A549 (cell line): ENCODE measurements around the gene BCAS1.

Experiments used
- CTCF ChIP-seq: fragments of >200 bp; sonication (Bioruptor Twin); formaldehyde crosslinking; IDR thresholded peaks from 3 replicates; pipeline ENCODE4 v1.5.1; 2016
- HMGXB4 ChIP-seq: fragments of 250-450 bp; sonication (Bioruptor Pico); IDR thresholded peaks from 2 replicates; pipeline ENCODE4 v1.5.0; 2021; ENCODE audit warnings: mild to moderate bottlenecking, moderate library complexity, borderline replicate concordance
- JUN ChIP-seq, 2 experiments: fragments of >200 bp; sonication (Bioruptor Twin); formaldehyde crosslinking; IDR thresholded peaks; 2 replicates in 1 of 2; 3 replicates in 1 of 2; pipeline ENCODE4 v1.6.1; 2016 to 2017
- MAFK ChIP-seq: fragments of 450-650 bp; IDR thresholded peaks from 2 replicates; pipeline ENCODE4 v1.6.1; 2014; ENCODE audit not compliant: partially characterized antibody
- RAD21 ChIP-seq, 2 experiments: fragments of >200 bp in 1 of 2; sonication (Bioruptor Twin) in 1 of 2; formaldehyde crosslinking in 1 of 2; IDR thresholded peaks in 1 of 2; conservative IDR thresholded peaks in 1 of 2; 2 replicates in 1 of 2; 3 replicates in 1 of 2; pipeline ENCODE4 v1.6.1; 2012 to 2018; ENCODE audit warnings: inconsistent platforms in 1 of 2
- REST ChIP-seq: fragments of 200-600 bp; sonication (generic); IDR thresholded peaks from 2 replicates; pipeline ENCODE4 v1.6.1; 2016; ENCODE audit warnings: antibody characterized with exemption, mild to moderate bottlenecking, moderate library complexity

- TF ChIP-seq CTCF (no peak), JUN (IDR thresholded peaks at IDR 0.05) (no peak), MAFK (no peak), RAD21 (conservative IDR thresholded peaks at IDR 0.05 in 1 of 2, IDR thresholded peaks at IDR 0.05 in 1 of 2) (no peak), HMGXB4 (CRISPR knock-in tag) (no peak), REST (no peak)
These were observed 106.8 kb downstream of the BCAS1 start for GRCh38 chr20:53963635-53964034.
